GF-D8 (cell line): Measurements from ENCODE around the gene RNASE8.
A peak's percentile ranks its signal among the peaks of the same experiment; 100 is the strongest.
"Not testable (repeated sequence)": the region's sequence is repeated elsewhere in the genome, so short reads cannot be mapped to it uniquely, and the experiment has no call there.

Source experiments
- DNase-seq: peaks from one replicate; lab custom pipeline; 2025; lab: John Stamatoyannopoulos, UW

RNASE8 gene

DNA sequence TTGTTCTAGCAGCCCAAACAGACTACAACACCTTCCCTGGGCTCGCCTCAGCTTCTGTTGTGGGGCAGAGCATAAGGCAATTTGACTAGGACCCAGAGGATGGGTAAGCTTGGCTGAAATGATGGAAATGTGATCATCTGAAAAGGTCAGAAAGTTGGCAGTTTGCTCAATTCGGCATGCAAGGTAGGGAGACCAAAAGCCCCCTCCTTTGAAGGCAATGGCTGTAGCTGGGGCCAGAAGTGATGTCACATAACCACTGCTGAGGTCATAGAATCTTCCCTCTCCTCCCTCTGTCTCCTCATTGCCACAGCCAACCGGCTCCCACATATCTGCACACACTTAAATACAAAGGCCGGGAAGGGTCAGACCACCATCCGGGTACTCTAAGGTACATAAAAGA lies 27.7 kb upstream of the RNASE8 start, which contains the start of gene TPPP2:
Gene TPPP2 (plus strand): TSS at position 301 of the 400 bp plus-strand sequence. CDS start 365 bp downstream, outside the sequence.
- DNase-seq = no peak

DNA sequence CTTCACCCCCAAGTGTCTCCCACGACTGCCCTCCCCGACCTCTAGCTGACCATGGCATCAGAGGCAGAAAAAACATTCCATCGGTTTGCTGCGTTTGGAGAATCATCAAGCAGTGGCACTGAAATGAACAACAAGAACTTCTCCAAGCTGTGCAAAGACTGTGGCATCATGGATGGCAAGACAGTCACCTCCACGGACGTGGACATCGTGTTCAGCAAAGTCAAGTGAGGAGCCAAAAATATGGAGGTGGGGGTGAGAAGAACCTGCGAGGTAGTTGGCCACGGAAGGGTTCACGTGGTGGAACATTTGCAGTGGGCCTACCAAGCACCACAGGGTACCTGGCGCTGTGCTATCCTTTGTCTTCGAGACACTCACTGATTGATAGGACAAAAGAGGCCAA lies 27.1 kb upstream of the RNASE8 start:
- no peak for DNase-seq

DNA sequence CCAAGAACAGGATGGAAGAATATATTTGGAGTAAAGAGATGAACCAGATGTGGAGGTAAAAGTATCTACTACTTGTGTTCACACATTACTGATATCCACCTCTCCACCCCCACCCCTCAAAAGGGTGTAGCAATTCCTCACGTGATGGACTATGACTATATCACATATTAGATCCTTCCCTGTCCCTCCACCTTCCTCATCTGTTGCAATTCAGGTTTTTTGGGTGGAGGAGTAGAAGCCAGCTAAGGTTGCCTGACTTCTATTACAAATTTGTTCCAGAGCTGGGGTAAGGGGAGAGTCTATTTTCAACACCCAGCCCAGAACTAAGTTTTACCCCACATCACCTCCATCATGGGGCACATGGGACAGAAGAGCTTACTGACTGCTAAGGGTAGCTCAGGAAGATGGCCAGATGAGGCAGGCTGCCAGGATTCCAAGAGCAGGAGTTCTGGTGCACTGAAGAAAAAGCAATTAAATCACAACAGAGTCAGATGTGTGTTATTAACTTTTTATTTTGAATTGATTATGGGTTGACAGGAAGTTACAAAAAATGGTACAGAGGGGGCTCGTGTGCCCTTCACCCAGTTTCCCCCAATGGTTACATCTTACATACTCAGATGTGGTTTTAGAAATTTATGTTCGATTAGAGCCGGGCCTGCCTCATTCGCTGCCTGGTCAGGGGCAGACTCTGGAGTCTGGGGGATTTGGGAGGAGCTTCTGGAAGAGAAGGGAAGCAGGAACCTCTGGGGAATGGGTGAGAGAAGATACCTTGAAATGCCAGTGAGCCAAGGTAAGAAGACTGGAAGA lies 25.1 kb upstream of the RNASE8 start:
- DNase-seq = no peak

DNA sequence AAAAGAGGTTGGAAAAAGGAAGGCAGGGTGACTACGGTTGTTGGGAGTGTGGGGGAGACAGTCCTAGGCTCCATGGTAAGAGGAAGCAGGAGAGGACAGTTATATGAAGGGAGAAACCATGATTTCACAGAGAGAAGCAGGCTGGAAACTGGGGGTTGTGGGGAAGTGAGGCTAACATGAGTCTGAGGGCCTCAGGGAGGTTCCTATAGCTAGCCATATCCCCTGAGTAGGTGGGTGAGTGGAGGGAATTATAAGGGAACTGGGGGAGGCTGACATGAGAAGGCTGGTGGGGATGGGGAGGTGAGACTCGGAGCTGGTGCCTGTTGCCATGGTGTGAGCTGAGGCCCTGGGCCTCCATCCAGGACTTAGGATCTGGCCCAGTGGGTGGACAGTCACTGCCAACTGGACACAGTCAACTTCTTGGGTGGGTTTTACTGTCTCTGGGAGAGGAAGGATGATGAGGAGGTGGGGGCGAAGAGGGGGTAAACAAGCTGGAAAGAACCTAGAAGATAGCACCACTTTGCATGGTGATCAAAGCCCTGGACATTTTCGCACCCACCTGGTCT lies 24.4 kb upstream of the RNASE8 start:
- no peak for DNase-seq

DNA sequence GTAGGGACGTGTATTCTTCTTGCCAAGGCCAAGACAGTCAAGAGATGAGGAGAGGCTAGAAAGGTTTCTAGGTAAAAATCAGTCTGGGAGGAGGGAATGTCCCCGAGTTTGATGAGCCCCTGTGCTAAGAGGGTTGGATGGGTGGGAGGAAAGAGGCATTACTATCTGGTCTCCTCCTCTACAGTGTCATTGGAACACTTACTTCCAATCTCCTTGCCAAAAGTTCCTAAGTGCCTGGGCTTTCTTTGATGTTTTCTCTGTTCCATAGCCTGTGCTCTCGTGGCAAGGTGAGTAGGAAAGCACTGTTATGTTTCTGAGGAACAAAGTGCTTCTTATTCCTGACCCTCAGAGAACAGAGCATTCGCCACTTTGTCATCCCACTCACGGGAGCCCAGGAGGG lies 22.9 kb upstream of the RNASE8 start, which contains the start of gene RNASE13:
Gene RNASE13 (minus strand): TSS at position 101 of the 400 bp plus-strand sequence. CDS start 519 bp downstream, outside the sequence.
- DNase-seq = no peak

DNA sequence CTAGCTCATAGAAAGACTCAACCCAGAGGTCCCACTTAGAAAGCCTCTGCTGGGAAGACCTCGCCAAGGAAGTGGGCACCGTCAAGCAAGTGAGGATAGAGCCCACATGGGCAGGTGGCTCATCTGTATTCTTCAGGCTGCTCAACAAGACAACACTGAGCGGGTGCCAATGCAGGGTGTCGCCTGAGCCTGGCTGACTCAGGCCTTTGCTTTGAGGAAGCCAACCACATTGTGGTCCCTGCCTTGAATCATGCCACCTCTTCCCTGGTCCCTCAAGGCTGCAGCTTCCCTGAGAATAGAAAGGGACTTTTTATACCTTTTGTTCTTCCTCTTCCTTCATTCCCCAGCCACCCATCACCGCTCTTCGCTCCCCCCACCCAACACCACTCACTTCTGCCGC lies 20.9 kb upstream of the RNASE8 start:
- no peak for DNase-seq

DNA sequence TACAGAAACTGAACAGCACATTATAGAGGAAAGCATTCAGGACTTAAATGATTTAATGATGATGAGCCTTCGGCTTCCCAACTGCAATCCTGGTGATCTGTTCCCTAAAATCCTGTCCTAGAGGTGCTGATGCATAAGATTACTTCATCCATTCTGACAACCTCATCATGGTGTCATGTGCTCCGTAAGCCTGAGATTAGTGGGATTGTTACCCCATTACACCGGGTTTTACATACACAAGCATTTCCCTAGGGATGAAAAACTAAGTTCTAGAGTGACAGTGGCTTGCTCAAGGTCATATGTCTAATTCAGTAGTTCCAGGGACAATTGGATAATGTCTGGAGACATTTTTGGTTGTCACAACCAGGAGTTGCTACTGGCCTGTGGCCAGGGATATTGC lies 20.5 kb upstream of the RNASE8 start:
- DNase-seq = no peak

DNA sequence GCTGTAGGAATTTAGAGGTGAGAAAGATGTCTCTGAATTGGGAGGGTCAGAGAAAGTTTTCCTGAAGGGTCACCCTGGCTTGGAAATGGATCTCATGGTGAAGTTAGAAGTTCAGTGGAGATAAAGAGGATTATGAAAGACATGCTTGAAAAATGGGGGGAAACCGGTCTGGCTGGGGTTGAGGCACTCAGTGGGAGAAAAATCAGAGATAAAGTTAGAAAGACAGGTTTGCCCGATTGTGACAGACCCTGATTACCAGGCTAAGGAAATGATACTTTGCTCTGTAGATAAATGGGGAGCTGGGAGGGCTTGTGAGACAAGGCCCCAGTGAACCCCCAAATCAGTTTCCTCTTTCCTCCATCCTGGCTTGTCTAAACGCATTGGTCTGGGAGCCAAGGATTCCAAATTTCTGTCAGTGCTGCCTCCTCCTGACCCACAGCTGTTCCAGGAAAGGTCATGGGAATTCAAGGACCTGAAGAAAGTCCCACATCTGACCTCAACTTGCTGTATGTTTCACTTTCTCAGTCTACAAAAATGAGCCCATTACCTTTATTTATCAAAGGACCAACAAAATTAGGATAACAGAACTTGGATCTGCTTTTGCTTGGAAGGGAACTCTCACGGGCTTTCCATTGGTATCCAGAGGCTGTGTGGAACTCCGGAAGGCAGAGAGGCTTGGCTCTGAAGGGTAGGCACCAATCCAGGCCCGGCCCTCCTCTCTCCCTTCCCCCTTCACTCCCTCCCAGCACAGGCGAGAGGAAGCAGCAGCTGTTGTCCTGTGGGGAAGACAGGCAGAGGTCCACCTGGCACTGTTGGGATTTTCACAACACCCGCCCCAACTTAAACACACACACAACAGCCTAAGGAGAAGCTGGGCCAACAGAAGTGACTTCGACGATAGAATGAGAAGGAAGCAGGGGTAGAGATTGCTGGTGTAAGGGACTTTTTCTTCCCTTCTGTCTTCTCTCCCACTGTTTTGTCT lies 18.9 kb upstream of the RNASE8 start:
- DNase-seq = no peak

DNA sequence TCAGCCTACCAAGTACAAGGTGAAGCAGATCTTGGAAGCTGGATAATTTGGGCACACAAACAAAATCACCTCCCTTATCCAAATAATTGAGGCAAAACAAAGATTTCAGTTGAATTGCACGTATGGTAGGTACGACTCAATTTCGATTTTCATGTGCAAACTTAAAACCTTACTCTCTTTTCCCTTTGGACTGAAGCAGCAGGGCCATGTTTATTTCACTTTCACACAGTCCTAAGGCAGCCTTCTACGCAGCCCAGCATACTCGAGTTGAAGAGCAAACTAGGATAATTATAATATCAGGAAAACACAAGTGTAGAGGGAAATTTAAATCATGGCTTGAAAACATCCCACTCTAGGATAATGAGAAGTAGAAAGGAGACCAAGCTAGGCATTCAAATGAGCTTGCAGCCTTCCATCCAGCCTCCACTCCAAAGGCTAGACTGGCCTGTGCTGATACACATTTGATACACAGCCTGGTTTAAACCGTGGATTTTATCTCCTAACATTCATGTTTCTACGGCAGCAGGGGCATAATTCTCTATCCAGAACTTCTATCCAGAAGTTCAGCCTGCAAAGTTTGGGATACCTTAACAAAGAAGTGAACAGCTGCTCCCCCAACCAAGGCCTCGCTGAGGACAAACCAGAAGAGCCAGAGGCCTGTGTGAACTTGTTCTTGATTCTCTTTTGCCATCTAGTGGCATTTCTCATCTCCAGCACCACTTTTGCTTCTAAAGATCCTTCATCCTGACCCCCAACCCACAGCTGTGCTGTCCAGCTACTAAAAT lies 17.8 kb upstream of the RNASE8 start:
- DNase-seq = peak; percentile 22

DNA sequence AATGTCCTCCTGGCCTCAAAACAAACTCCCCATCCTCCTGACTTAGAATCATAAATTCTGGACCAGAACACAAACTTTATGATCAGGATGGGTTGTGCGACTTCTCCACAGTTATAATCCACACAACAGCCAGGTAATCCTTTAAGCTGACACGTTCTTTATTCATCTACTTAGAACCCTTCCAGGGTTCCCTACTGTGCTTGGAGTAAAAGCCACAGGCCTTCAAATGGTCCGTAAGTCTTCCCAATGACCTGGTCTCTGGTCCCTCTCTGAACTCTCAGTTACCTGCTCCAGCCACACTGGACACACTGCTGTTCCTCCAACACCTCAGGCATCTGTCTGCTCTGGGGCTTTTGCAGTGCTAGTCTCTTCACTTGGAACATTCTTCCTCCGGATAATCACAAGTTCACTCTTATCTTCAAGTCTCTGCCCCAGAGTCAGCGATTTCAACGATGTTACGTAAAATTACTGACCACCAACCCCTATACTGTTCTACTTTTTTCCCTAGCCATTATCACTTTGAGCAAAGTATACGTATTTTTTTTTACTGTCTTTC lies 17.2 kb upstream of the RNASE8 start:
- no peak for DNase-seq

DNA sequence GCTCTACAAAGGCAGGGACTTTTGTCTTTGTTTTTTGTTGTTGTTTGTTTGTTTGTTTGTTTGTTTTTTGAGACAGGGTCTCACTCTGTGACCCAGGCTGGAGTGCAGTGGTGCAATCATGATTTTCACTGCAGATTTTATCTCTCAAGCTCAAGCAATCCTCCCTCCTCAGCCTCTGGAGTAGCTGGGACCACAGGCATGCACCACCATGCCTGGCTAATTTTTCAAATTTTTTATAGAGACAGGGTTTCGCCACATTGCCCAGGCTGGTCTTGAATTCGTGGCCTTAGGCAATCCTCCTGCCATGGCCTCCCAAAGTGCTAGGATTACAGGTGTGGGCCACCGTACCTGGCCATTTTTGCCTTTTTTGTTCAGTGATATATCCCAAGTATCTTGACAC lies 16.7 kb upstream of the RNASE8 start:
- DNase-seq = not testable (repeated sequence)

DNA sequence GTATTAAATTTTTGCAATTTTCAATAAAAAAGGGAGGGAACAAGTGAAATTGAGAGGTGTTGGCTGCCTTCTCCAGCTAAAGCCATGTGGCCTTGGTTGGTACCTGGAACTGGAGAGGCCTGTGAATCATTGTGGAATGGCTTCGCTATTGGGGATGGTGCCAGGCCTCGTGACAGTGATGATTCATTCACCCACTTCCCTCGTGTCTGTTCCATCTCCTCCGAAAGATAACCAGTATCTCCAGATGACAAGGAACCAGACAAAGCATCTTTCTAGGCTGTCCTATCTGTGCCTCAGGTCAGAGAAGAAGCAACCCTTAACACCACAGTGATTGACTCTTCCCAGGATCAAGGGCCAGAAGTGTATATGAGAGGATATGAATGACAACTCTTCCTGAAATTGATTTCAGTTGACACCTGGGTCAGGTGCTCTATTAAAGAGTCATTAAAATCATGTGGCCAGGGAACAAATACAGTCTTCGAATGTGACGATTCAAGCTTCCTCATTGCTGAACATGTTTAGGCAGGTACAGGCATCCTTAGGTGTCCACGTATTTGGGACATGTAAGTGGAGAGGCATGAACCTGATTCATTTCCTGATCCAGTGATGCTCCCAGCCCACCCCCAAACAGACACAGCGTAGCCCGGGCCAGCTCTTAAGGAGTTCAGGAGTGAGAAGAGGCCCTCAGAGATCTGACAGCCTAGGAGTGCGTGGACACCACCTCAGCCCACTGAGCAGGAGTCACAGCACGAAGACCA lies 15.8 kb upstream of the RNASE8 start, which contains the start of gene RNASE7:
Gene RNASE7 (plus strand): TSS at position 687 of the 758 bp plus-strand sequence. CDS start 631 bp downstream, outside the sequence.
- DNase-seq = no peak

DNA sequence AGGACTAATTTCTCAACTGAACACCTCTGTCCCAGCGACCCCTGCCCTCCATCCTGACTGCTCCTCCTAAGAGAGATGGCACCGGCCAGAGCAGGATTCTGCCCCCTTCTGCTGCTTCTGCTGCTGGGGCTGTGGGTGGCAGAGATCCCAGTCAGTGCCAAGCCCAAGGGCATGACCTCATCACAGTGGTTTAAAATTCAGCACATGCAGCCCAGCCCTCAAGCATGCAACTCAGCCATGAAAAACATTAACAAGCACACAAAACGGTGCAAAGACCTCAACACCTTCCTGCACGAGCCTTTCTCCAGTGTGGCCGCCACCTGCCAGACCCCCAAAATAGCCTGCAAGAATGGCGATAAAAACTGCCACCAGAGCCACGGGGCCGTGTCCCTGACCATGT lies 14.7 kb upstream of the RNASE8 start:
- no peak for DNase-seq

DNA sequence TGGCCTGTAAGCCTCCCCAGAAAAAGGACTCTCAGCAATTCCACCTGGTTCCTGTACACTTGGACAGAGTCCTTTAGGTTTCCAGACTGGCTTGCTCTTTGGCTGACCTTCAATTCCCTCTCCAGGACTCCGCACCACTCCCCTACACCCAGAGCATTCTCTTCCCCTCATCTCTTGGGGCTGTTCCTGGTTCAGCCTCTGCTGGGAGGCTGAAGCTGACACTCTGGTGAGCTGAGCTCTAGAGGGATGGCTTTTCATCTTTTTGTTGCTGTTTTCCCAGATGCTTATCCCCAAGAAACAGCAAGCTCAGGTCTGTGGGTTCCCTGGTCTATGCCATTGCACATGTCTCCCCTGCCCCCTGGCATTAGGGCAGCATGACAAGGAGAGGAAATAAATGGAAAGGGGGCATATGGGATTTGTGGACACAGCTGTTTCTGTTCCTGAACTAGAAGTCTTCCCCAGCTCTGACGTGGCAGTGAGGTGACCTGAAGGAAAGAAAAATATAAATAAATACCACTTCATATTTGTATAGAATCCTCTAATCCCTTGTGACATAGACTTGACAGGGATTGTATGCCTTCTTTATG lies 14.1 kb upstream of the RNASE8 start:
- no peak for DNase-seq

DNA sequence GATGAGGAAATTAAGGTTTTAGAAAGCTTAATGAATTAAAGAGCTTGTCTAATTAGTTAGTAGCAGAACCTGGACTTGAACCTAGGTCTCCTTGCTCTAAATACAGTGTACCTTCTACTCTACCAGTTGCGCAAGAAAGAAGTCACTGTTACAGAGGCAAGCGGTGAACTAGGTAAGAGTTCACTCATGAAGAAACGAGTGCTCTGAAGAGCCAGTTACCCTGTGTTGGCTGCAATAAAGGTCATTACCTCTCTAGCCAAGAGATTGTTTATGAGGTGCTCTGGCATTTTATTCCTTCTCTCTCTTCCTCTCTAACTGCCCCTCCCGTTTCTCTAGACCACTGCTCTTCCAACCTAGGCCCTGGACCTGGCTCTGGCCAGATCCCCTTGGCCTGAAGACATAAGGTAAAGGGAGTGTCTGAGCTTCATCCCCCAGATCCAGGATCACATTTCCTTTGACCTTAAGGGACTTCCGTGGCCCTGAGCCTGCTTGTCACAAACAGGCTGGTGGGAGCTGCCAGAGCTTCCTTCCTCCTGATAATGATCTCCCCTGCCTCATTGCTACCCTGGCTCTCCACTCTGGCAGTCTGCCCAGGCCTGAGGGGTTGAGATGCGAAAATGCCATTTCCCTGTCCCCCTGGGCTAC lies 13.5 kb upstream of the RNASE8 start:
- DNase-seq = peak; percentile 84

DNA sequence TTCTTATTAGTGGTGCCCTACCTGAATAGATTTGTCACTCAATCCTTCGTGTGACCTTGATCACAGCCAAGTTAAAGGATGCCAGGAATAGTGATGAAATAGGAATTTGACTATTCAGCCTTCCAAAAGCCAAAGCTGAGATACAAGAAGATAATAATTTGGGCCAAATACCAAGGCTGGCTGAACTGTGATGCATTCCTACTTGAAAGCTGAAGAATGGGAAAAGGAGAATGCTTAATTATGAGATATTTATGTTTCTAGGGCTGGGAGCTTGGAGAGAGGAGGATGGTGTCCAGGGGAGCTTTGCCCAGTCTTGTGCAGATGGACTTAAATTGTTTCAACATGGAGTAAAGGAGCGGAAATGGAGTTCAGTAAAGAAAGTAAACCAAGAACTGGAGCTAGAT lies 10.2 kb upstream of the RNASE8 start:
- no peak for DNase-seq

DNA sequence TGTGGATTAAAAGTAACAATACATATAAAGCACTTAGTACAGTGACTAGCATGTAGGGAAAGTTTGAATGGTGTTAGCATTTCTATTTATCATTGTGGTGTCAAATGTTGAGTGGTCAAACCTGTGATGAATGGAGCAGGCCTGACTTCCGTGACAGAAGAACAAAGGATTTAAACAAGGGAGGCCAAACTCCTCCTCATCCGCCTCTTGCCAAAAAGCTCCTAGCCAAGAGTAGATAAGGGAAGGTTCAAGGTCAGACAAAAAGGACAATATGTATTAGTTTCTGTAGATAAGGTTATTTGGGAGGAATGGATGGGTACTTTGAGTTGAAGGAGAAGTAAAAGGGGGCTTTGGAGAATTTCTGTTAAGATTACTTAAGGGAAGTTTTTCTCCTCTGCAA lies 9.0 kb upstream of the RNASE8 start:
- DNase-seq = no peak

DNA sequence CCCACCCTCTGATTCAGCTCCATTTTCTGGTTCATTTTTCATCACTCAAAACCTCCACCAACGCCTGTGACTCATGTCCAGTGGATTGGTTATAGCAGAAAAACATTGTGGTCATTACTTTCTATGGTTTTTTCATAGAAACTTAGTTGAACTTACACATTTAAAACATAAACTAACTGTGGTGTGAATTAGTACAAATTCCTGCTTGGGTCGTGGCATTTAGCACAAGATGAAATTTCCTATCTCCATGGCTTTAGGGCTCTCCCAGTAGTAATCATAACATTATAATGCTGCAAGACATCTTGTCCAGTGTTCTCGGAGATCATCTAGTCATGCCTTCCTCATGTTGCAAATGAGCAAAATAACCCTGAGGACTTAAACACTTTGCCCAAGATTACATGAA lies 8.3 kb upstream of the RNASE8 start:
- no peak for DNase-seq

DNA sequence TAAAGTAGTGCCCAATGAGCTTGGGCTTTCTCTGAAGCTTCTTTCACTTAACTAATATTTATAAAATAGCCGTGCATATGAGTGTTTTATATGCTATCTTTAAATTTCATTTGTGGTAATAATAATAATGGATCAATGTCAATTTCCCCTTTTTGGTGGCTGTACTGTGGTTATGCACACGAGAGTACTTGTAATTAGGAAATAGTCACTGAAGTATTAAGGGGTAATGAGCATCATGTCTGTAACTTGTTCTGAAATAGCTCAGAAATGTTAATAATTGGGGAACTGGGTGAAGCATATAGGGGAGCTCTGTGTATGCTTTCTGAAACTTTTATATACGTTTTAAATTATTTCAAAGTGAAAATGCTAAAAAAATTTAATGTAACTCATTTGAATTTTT lies 7.0 kb upstream of the RNASE8 start:
- no peak for DNase-seq
